SK-N-SH (cell line): ENCODE measurements around the gene RAB1A. TPM values are rescaled to one million over a fixed set of nuclear protein-coding genes. Genes with fewer than 3 reads are reported as not detected.
A peak's percentile ranks its signal among the peaks of the same experiment; 100 is the strongest.

Experiments used
- CTCF ChIA-PET: fragments of 300-600, 350-600 bp; formaldehyde crosslinking; extraction: SDS; loops from one replicate; lab custom pipeline; 2021; lab: Yijun Ruan, JAX
- POLR2A ChIA-PET: fragments of 350-600 bp; sonication (Branson Sonifier 250); formaldehyde crosslinking; extraction: SDS; loops from one replicate; lab custom pipeline; 2020; ENCODE audit warnings: antibody characterized with exemption, inconsistent platforms; lab: Yijun Ruan, JAX
- DNase-seq: peaks from one replicate; pipeline ENCODE4 v3.0.0; 2012
- H2AFZ ChIP-seq: fragments of 200-600 bp; sonication (generic); 2 replicates; pipeline ENCODE4 v1.8.1; 2016; ENCODE audit warnings: antibody characterized with exemption, mild to moderate bottlenecking, low read depth
- H3F3A ChIP-seq: fragments of 200-600 bp; sonication (generic); replicated peaks from 2 replicates; pipeline ENCODE3; 2016; ENCODE audit warnings: antibody characterized with exemption, mild to moderate bottlenecking; ENCODE audit not compliant: insufficient read depth
- H3K27ac ChIP-seq, 2 experiments: fragments of 200-500 bp in 1 of 2; fragments of 200-600 bp in 1 of 2; sonication (Bioruptor generic) in 1 of 2; sonication (generic), shearing (Covaris generic) in 1 of 2; 2 replicates each; pipeline versions ENCODE4 v1.5.1 to v1.6.1; 2014 to 2016; ENCODE audit warnings: low read depth in 2 of 2, inconsistent platforms in 1 of 2, low read length in 1 of 2, mild to moderate bottlenecking in 1 of 2, mixed read lengths in 1 of 2
- H3K27me3 ChIP-seq: fragments of 200-600 bp; sonication (generic), shearing (Covaris generic); 2 replicates; pipeline ENCODE4 v1.6.1; 2016; ENCODE audit warnings: mixed run types; ENCODE audit not compliant: insufficient read depth
- H3K36me3 ChIP-seq, 2 experiments: fragments of 200-500 bp in 1 of 2; fragments of 200-600 bp in 1 of 2; sonication (Bioruptor generic) in 1 of 2; sonication (generic) in 1 of 2; replicated peaks in 1 of 2; 2 replicates each; pipeline versions ENCODE3 to v1.5.1; 2014 to 2016; ENCODE audit warnings: low read length in 1 of 2, mild to moderate bottlenecking in 1 of 2; ENCODE audit not compliant: insufficient read depth in 2 of 2, control insufficient read depth in 1 of 2
- H3K4me1 ChIP-seq, 2 experiments: fragments of 200-500 bp in 1 of 2; fragments of 200-600 bp in 1 of 2; sonication (Bioruptor generic) in 1 of 2; sonication (generic), shearing (Covaris generic) in 1 of 2; 2 replicates each; pipeline versions ENCODE4 v1.5.1 to v1.6.1; 2014 to 2016; ENCODE audit warnings: low read depth in 1 of 2, low read length in 1 of 2, mixed run types in 1 of 2; ENCODE audit not compliant: insufficient read depth in 2 of 2, control insufficient read depth in 1 of 2
- H3K4me2 ChIP-seq: fragments of 200-600 bp; sonication (generic), shearing (Covaris generic); 2 replicates; pipeline ENCODE4 v1.6.1; 2017; ENCODE audit warnings: mixed run types
- H3K4me3 ChIP-seq, 2 experiments: fragments of 200-500 bp in 1 of 2; fragments of 200-600 bp in 1 of 2; sonication (Bioruptor generic) in 1 of 2; sonication (generic), shearing (Covaris generic) in 1 of 2; 2 replicates each; pipeline versions ENCODE4 v1.5.1 to v1.8.1; 2014 to 2016; ENCODE audit warnings: low read depth in 2 of 2, inconsistent platforms in 1 of 2, low read length in 1 of 2, mild to moderate bottlenecking in 1 of 2, mixed read lengths in 1 of 2, moderate library complexity in 1 of 2
- H3K79me2 ChIP-seq: fragments of 200-600 bp; sonication (generic); 2 replicates; pipeline ENCODE4 v1.8.1; 2017; ENCODE audit warnings: mild to moderate bottlenecking; ENCODE audit not compliant: insufficient read depth
- H3K9ac ChIP-seq: fragments of 200-600 bp; sonication (generic); 2 replicates; pipeline ENCODE4 v1.6.1; 2017; ENCODE audit warnings: mixed run types
- H3K9me2 ChIP-seq: fragments of 200-600 bp; sonication (generic); 2 replicates; pipeline ENCODE4 v1.6.1; 2017; ENCODE audit warnings: mixed run types
- H3K9me3 ChIP-seq: fragments of 200-600 bp; sonication (generic); 2 replicates; pipeline ENCODE4 v1.6.1; 2017; ENCODE audit warnings: mixed run types, mild to moderate bottlenecking, moderate library complexity
- H4K20me1 ChIP-seq: fragments of 200-600 bp; sonication (generic); 2 replicates; pipeline ENCODE4 v1.6.1; 2017; ENCODE audit warnings: mild to moderate bottlenecking, mixed run types; ENCODE audit not compliant: insufficient read depth
- CHD2 ChIP-seq: fragments of 150-350 bp; IDR thresholded peaks from 2 replicates; pipeline ENCODE4 v1.6.1; 2018; ENCODE audit warnings: low read length; ENCODE audit not compliant: partially characterized antibody
- CTCF ChIP-seq: fragments of 200-600 bp; sonication (generic); IDR thresholded peaks from 2 replicates; pipeline ENCODE4 v1.6.1; 2017; ENCODE audit warnings: antibody characterized with exemption, mild to moderate bottlenecking, moderate library complexity
- FOSL2 ChIP-seq: IDR thresholded peaks from 2 replicates; pipeline ENCODE4 v1.4.0; 2012; ENCODE audit warnings: low read depth, mild to moderate bottlenecking, moderate library complexity, borderline replicate concordance
- FOXM1 ChIP-seq: IDR thresholded peaks from 2 replicates; pipeline ENCODE4 v1.4.0; 2012; ENCODE audit warnings: low read depth, mild to moderate bottlenecking
- GATA2 ChIP-seq: sonication (generic); formaldehyde crosslinking; IDR thresholded peaks from 2 replicates; pipeline ENCODE4 v1.5.0; 2020; ENCODE audit warnings: mild to moderate bottlenecking, missing genetic modification reagents
- IRF3 ChIP-seq: fragments of 150-350 bp; IDR thresholded peaks from 2 replicates; pipeline ENCODE4 v1.6.1; 2016; ENCODE audit warnings: mild to moderate bottlenecking, low read depth, low read length
- MXI1 ChIP-seq: IDR thresholded peaks from 2 replicates; pipeline ENCODE4 v1.6.1; 2012; ENCODE audit warnings: mild to moderate bottlenecking, low read depth, low read length, improper control_type of control experiment
- NFIC ChIP-seq: IDR thresholded peaks from 2 replicates; pipeline ENCODE4 v1.4.0; 2012; ENCODE audit warnings: borderline replicate concordance
- NRF1 ChIP-seq: IDR thresholded peaks from 2 replicates; pipeline ENCODE4 v1.6.1; 2012; ENCODE audit warnings: low read depth, mild to moderate bottlenecking, low read length
- PBX3 ChIP-seq: IDR thresholded peaks from 2 replicates; pipeline ENCODE4; 2012
- POLR2AphosphoS5 ChIP-seq: IDR thresholded peaks from 2 replicates; pipeline ENCODE4 v1.6.1; 2012; ENCODE audit warnings: low read depth, low read length
- REST ChIP-seq: IDR thresholded peaks from 2 replicates; pipeline ENCODE4 v1.6.1; 2012; ENCODE audit warnings: mild to moderate bottlenecking, low read depth, low read length, moderate library complexity
- SIN3A ChIP-seq: IDR thresholded peaks from 2 replicates; pipeline ENCODE4 v1.6.1; 2012; ENCODE audit warnings: low read depth, mild to moderate bottlenecking, low read length, moderate library complexity, borderline replicate concordance
- TAF1 ChIP-seq: IDR thresholded peaks from 2 replicates; pipeline ENCODE4 v1.6.1; 2012; ENCODE audit warnings: low read depth, mild to moderate bottlenecking, low read length, moderate library complexity, borderline replicate concordance
- TEAD4 ChIP-seq: IDR thresholded peaks from 2 replicates; pipeline ENCODE4 v1.4.0; 2012; ENCODE audit warnings: mild to moderate bottlenecking, borderline replicate concordance; ENCODE audit not compliant: insufficient read depth
- USF2 ChIP-seq: fragments of 150-350 bp; IDR thresholded peaks from 2 replicates; pipeline ENCODE4 v1.6.1; 2017; ENCODE audit warnings: antibody characterized with exemption, low read length, low read depth, borderline replicate concordance
- WGBS: methylation state at CpG from one replicate; pipeline ENCODE4 v1.1.6; 2017; ENCODE audit warnings: low lambda C conversion rate; 5-methylcytosine and 5-hydroxymethylcytosine counted together
- polyA plus RNA-seq, 3 experiments: library from polyadenylated mRNA; depleted of rRNA; stranded (reverse); fragments of >200 nt; gene quantifications; 2 replicates each; pipeline ENCODE4 v1.2.3, GENCODE V29; 2012

The RAB1A gene
- polyA plus RNA-seq, 1 of the 3 experiments (the other 2 are of a cell fraction), result 113 TPM

GRCh38 chr2:65057054-65057375 is 72.9 kb downstream of the RAB1A start:
- H3K27me3 ChIP-seq, result no peaks in the 10 kb centered on the region
- TF ChIP-seq FOSL2 (no peak), TAF1 (no peak), TEAD4 (no peak), GATA2 (no peak), CTCF (no peak), PBX3 (no peak), USF2 (no peak)
- peak overlapping the region; percentile 81 for H3K9ac ChIP-seq
- peak overlapping the region; percentile 45 to 73; a peak in 3 of 4 replicates for H3K27ac ChIP-seq
- peaks cover 53% of the 10 kb centered on the region for H3K79me2 ChIP-seq
- POLR2A ChIA-PET, result interaction anchor here (0.6 to 1.5 kb wide), 6 partner anchors 15 to 403 kb away, joined by 3 to 13 read pairs (median 4); partner anchors contain the start of genes RAB1A and SERTAD2
- H3K4me3 ChIP-seq, result peak overlapping the region; percentile 74 to 82
- no peaks in the 10 kb centered on the region for H3K36me3 ChIP-seq
- H3K4me1 ChIP-seq, result peaks cover 0 to 3% of the 10 kb centered on the region in 2 experiments; a peak in 1 of 4 replicates
- WGBS, result 5% methylated on average over 5 of the region's 5 CpGs
- H3K9me3 ChIP-seq, result no peaks in the 10 kb centered on the region
- peak overlapping the region; percentile 68 for H2AFZ ChIP-seq
- no peak for DNase-seq
- H4K20me1 ChIP-seq, result peaks cover 21% of the 10 kb centered on the region; the same call in 1 of the 2 replicates
- H3K4me2 ChIP-seq, result peak overlapping the region; percentile 89
- CTCF ChIA-PET, result interaction anchor here (0.9 to 5.1 kb wide), 4 partner anchors 11 to 179 kb away, joined by 3 to 17 read pairs (median 3); no protein-coding TSS in a partner anchor
- no peaks in the 10 kb centered on the region for H3K9me2 ChIP-seq
- H3F3A ChIP-seq, result no peaks in the 10 kb centered on the region

GRCh38 chr2:65056215-65057053 is 73.5 kb downstream of the RAB1A start, which contains the start of gene CEP68:
Gene CEP68 (plus strand): TSS chr2:65056416. CDS start chr2:65069445, 13,029 bp downstream.
- H3K4me1 ChIP-seq, result peaks cover 0 to 3% of the 10 kb centered on the region in 2 experiments; a peak in 1 of 4 replicates
- peak within 1 kb of the TSS; percentile 81 for H3K9ac ChIP-seq
- peaks cover 48% of the 10 kb centered on the region for H3K79me2 ChIP-seq
- H3K9me3 ChIP-seq, result no peaks in the 10 kb centered on the region
- no peaks in the 10 kb centered on the region for H3K27me3 ChIP-seq
- no peaks in the 10 kb centered on the region for H3K36me3 ChIP-seq
- H3K27ac ChIP-seq, result peak within 1 kb of the TSS; percentile 45 to 73; a peak in 3 of 4 replicates
- peak; percentile 97 for DNase-seq
- ChIA-PET POLR2A (interaction anchor here (0.6 to 1.5 kb wide), 12 partner anchors 11 to 402 kb away, joined by 3 to 13 read pairs (median 3); partner anchors contain the start of genes RAB1A and SERTAD2), CTCF (interaction anchor here (0.8 to 5.1 kb wide), 9 partner anchors 10 to 179 kb away, joined by 3 to 17 read pairs (median 4); partner anchors contain the start of gene RAB1A)
- peaks cover 21% of the 10 kb centered on the region; the same call in 1 of the 2 replicates for H4K20me1 ChIP-seq
- no peaks in the 10 kb centered on the region for H3K9me2 ChIP-seq
- peak within 1 kb of the TSS; percentile 89 for H3K4me2 ChIP-seq
- H3F3A ChIP-seq, result no peaks in the 10 kb centered on the region
- peak within 1 kb of the TSS; percentile 79 for H2AFZ ChIP-seq
- WGBS, result 0% methylated on average over 4 of the region's 99 CpGs
- H3K4me3 ChIP-seq, result peak within 1 kb of the TSS; percentile 74 to 82
- TF ChIP-seq REST (0 out of 2 replicates have a peak, but pooled peaks have one; percentile 36), CHD2 (peak; percentile 52), FOXM1 (no peak), GATA2 (0 out of 2 replicates have a peak, but pooled peaks have one; percentile 20), POLR2AphosphoS5 (peak; percentile 85), IRF3 (peak; percentile 59), NFIC (no peak), NRF1 (peak; percentile 27; the same call in 1 of the 2 replicates), SIN3A (peak; percentile 14; the same call in 1 of the 2 replicates), MXI1 (peak; percentile 21; the same call in 1 of the 2 replicates)
